NCI-H510A (cell line): ENCODE measurements around the gene NXN.
"Not testable (repeated sequence)": the region's sequence is repeated elsewhere in the genome, so short reads cannot be mapped to it uniquely, and the experiment has no call there.

Experiments
- DNase-seq: peaks from one replicate; lab custom pipeline; 2025; lab: John Stamatoyannopoulos, UW

Gene NXN

DNA sequence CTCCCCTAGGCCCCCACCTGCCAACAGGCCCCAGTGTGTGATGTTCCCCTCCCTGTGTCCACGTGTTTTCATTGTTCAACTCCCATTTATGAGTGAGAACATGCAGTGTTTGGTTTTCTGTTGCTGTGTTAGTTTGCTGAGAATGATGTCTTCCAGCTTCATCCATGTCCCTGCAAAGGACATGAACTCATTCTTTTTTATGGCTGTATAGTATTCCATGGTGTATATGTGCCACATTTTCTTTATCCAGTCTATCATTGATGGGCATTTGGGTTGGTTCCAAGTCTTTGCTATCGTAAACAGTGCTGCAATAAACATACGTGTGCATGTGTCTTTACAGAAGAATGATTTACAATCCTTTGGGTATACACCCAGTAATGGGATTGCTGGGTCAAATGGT, 150.0 kb downstream of the NXN start:
- not testable (repeated sequence) for DNase-seq

DNA sequence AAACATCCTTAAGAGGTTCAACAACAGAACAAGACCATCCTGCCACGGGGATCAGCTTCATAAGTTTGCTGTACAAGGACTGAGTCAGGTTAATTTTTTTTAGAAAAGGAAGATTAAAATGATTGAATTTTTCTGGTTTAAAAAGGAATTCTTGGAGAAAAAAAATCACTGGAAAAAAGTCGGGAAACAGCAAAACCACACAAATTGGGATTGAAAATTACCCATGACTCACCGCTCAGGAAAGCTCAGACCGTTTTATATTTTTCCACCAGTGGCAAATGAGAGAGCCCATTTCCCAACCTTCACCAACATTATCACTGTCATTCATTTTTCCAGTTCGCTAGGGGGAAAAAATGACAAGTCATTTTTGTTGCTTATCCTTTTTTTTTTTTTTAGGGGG, 150.8 kb downstream of the NXN start:
- DNase-seq = no peak

DNA sequence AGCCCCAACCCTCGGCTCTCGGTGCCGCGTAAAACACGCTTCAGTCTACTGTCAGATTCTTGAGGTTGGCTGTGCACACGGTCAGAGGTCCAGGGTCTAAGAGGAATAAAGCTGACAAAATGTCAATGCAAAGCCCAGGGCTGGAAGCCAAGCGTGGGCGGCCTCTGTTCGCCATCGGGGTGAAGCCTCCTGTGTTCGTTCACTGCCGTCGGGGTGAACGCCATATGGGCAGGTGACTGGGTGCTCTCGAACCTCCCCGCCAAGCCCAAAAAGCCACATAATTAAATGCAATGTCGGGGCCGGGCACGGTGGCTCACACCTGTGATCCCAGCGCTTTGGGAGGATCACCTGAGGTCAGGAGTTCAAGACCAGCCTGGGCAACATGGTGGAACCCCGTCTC, 152.8 kb downstream of the NXN start:
- no peak for DNase-seq

- DNase-seq = no peak
Measured at GRCh38 chr17:825216-825615, 154.4 kb downstream of the NXN start.

- DNase-seq = no peak
Measured at GRCh38 chr17:824378-824777, 155.2 kb downstream of the NXN start.

- no peak for DNase-seq
Measured at GRCh38 chr17:823501-823902, 156.1 kb downstream of the NXN start.

DNA sequence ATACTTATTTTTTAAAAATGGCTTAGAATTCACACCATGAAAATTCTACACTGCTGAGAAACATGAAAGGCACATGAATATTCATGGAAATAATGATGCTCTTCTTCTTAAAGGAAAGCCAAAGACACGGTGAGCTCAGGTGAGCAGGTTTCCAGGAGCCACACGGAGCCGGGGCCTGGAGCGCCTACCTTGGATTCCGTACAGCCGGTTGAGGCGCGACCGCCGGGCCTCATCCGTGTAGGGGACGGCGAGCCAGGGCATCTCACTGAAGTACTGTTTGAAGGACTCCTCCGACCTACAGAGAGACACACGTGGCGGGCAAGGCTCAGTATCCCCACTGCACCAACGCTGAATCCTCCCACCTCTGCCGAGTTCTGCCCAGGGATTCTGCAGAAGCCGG, 160.3 kb downstream of the NXN start:
- no peak for DNase-seq

- DNase-seq = no peak
Measured at GRCh38 chr17:814371-814770, 165.2 kb downstream of the NXN start.

- no peak for DNase-seq
Measured at GRCh38 chr17:812638-813204, 166.9 kb downstream of the NXN start.

- no peak for DNase-seq
Measured at GRCh38 chr17:811051-811784, 168.4 kb downstream of the NXN start.

GRCh38 chr17:807523-808294, 171.9 kb downstream of the NXN start:
- DNase-seq = no peak

DNA sequence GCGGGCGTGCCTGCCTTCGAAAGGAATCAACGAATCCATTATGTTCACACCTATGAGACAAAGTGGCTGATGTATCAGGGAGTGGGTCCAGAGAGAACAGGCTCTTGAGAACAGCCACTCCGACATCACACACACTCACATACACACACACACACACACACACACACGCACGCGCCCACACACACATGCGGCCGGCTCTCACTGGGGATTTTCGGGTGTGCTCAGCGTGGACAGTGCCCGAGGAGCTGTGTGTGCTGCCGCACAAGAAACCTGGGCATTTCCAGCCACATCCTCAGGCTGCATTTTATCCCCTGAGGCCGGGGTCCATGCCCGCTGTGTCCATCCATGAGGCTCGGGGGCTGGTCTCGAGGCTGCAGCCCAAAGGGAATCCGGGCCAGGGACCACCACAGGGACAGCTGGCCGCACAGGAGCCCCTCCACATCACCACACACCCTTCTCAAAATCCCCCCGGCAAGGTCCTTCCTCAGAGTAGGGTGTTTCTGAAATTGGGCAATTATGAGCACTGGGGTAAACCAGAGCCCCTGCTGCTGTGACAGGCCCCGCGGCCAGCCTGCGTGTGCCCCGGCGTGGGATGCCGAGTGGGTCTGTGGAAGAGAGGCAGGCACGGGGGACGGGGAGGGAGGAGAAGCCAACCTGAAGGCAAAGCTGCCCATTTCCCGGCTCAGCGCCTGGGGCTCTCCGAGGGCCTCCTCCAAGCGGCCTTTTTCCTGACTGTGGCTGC, 172.6 kb downstream of the NXN start:
- no peak for DNase-seq

DNA sequence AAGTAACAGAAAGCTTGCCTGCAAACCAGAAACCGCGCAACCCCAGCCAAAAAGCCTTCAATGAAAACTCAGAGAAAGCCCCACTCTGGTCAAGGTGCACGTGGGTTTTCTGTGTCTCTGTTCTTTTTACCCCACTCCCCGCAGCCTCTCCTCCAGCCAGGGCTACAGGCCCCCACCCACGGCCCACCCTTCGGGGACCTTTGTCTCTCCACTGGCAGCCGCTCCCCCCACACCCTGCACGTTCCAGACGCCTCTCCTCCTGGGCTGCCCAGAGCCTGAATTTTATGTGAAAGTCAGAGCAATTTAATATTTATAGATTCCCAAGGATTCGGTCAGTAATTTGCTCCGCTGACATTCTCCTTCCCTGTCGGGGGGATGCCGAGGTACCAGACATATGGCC, 173.2 kb downstream of the NXN start:
- DNase-seq = no peak

DNA sequence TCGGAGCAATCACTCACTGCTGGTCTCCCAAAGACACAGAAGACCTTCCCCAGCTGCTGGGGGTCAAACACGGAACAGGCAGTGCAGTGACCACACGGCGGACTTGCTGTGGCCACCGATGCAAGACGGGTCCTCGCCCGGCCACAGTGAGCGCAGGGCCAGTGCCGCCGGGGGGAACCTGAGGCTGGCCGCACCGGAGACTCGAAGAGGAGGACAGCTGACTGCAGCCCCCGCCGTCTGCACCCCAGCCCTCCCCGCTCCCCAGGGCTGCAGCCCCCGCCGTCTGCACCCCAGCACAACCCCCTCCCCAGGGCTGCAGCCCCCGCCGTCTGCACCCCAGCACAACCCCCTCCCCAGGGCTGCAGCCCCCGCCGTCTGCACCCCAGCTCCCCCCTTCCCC, 173.7 kb downstream of the NXN start:
- not testable (repeated sequence) for DNase-seq

GRCh38 chr17:804541-805435, 174.8 kb downstream of the NXN start:
- DNase-seq = no peak

DNA sequence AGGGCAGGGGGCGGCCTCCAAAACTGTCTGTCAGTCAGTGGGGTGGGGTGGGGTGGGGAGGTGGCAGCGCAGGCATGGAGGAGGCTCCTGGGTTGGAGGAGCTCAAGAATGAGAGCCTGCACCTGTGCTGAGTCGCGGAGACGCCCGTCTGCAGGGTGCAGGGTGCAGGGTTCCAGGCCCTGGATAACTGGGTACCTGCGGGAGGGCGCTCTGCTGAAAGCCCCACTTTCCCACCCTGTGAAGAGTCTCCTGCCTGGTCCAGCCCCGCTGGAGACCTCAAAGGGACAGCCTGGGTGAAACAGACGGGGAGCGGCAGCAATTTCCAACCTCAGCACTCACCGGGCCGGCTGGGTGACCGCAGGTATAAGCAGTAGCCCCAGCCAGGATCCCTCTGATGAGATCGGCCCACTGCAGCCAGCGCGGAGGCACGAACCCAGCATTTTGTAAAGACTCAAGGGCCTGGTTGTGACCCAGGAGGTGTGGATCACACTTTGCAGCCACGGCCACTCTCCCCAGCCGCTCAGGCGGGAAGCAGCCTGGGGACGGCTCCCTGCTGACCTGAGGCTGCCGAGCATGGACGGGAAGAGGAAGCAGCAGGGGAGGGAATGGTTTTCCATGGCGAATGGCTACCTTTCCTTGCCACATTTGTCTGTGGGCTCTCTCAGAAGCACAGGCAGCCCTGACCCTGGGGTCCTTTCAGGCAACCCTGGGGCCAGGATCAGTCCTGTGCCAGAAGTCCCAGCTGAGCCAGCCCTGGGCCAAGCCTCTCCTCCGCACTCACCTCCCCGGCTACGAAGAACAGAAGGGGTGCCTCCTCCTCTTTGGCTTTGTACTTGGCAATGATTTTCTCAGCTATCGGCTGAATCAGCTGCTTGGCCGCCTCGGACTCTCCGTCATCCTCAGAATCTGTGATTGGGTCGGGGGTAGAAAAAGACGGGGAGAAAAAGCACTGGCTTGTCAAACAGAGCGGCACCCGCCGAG, 176.4 kb downstream of the NXN start:
- no peak for DNase-seq

DNA sequence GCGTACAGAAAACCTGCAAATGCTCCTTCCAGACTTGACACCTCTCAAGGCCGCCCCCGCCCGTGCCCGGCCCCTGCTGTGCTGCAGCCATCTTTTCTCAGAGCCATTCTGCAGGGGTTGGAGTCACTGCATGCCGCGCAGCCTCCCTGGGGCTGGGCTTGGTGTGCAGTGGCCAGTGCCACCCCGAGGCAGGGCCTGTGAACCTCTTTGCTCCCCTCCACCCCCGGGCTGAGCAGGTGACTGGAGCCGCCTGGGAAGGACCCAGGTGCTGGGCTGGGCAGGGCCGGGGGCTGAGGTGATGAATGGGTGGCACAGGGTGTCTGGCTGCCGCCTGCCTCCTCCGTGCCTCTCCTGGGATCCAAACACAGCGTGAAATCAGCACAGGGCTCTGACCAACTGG, 177.1 kb downstream of the NXN start:
- no peak for DNase-seq

DNA sequence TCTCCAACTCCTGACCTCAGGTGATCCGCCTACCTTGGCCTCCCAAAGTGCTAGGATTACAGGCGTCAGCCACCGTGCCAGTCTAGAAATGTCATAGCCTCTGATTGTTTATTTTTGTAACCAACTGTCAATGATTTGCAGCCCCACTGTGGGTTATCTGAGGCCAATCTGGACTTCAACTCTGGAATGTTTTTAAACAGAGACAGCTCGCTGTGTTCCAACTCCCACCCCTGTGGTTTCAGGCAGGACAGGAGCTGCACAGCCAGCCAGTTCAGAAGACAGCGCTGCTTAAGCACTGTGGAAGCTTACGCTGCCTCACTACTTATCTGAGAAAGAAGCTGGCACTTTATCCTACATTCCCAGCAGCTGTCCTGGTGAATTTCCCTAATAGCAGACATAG, 177.9 kb downstream of the NXN start:
- no peak for DNase-seq

DNA sequence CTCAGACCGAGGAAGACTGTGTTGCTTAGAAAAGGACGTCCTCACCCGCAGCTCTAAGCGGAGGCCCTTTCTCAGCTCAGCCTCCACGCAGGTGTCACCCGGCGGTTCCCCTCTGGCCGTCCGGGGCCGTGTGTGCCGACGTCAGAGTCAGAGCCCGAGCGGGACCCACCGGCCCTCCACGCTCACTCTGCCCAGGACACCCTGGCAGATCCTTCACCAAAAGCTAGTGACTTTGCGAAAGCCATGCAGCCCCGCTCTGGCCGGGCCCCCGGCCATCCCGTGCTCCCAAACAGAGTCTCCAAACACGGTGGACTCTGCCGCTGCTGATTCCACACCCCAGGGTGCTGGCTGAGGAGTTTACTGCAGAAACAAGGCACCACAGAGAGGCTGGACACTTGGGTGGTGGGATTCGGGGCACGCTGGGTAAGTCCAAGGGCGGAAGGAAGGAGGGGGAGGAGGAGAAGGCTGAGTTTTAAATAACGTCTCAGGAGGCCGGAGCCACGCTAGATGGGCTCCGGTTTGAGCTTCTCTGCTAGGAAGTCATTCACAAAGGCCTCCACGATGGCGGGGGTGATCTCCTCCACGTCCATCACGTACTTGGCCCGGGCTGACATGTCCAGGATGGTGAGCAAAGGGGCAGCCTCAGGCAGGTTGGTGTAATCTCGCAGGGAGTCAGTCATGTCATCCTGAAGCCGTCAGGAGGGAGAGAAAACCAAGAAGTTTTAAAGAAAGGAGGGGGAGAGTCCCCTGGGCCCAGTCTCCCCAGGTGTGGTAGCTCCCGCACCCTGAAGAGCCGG, 178.9 kb downstream of the NXN start:
- DNase-seq = no peak

- no peak for DNase-seq
Measured at GRCh38 chr17:799261-799660, 180.3 kb downstream of the NXN start.
